HEK293 (cell line): ENCODE measurements around the gene C3.

Experiments
- CTCF ChIA-PET: fragments of 350-600 bp; formaldehyde crosslinking; extraction: SDS; loops from one replicate; lab custom pipeline; 2021; ENCODE audit warnings: antibody characterized with exemption; lab: Yijun Ruan, JAX
- POLR2A ChIA-PET: fragments of 300-600 bp; formaldehyde crosslinking; extraction: SDS; loops from one replicate; lab custom pipeline; 2020; ENCODE audit warnings: antibody characterized with exemption, inconsistent platforms; lab: Yijun Ruan, JAX
- H3K27ac ChIP-seq: fragments of 200-500 bp; sonication (Bioruptor generic); 2 replicates; pipeline ENCODE4 v1.5.1; 2014; ENCODE audit warnings: low read depth, low read length, control low read depth, inconsistent platforms; ENCODE audit errors: extremely low read depth
- H3K36me3 ChIP-seq, 2 experiments: fragments of 200-500 bp in 1 of 2; sonication (Bioruptor generic) in 1 of 2; 1 replicate in 1 of 2; 2 replicates in 1 of 2; pipeline ENCODE4 v1.5.1; 2014 to 2017; ENCODE audit warnings: inconsistent platforms in 2 of 2, low read length in 2 of 2; ENCODE audit not compliant: control insufficient read depth in 2 of 2, insufficient read depth in 1 of 2
- H3K4me1 ChIP-seq: fragments of 200-500 bp; sonication (Bioruptor generic); 2 replicates; pipeline ENCODE4 v1.5.1; 2014; ENCODE audit warnings: mild to moderate bottlenecking, low read length, inconsistent platforms; ENCODE audit not compliant: control insufficient read depth, insufficient read depth
- H3K4me3 ChIP-seq: 2 replicates; pipeline ENCODE4 v1.5.1; 2011; ENCODE audit warnings: low read depth, mild to moderate bottlenecking, control low read depth, low read length, moderate library complexity
- H3K9me3 ChIP-seq: fragments of 200-500 bp; sonication (Bioruptor generic); 2 replicates; pipeline ENCODE4 v1.5.1; 2014; ENCODE audit warnings: low read depth, low read length, inconsistent platforms; ENCODE audit not compliant: control insufficient read depth, insufficient read depth
- GFI1B ChIP-seq: fragments of 450-650 bp; formaldehyde crosslinking; IDR thresholded peaks from 2 replicates; pipeline ENCODE4 v1.5.1; 2016; ENCODE audit warnings: missing biosample characterization, missing genetic modification characterization
- GLI4 ChIP-seq: fragments of 450-650 bp; formaldehyde crosslinking; IDR thresholded peaks from 2 replicates; pipeline ENCODE4 v1.5.1; 2016; ENCODE audit warnings: missing biosample characterization, missing genetic modification characterization
- HOXC10 ChIP-seq: sonication (generic); formaldehyde crosslinking; IDR thresholded peaks from 2 replicates; pipeline ENCODE4 v1.8.1; 2023; ENCODE audit warnings: mild to moderate bottlenecking, missing genetic modification reagents
- IKZF3 ChIP-seq: fragments of 450-650 bp; IDR thresholded peaks from 2 replicates; pipeline ENCODE4 v1.5.0; 2018; ENCODE audit warnings: missing biosample characterization, mild to moderate bottlenecking, missing genetic modification characterization, moderate library complexity
- KLF8 ChIP-seq: fragments of 450-650 bp; formaldehyde crosslinking; IDR thresholded peaks from 2 replicates; pipeline ENCODE4 v1.5.1; 2016; ENCODE audit warnings: missing biosample characterization, missing genetic modification characterization
- KLF9 ChIP-seq: fragments of 450-650 bp; formaldehyde crosslinking; IDR thresholded peaks from 2 replicates; pipeline ENCODE4 v1.5.1; 2016; ENCODE audit warnings: missing biosample characterization, missing genetic modification characterization, low read depth
- OVOL3 ChIP-seq: fragments of 450-650 bp; formaldehyde crosslinking; IDR thresholded peaks from 2 replicates; pipeline ENCODE4 v1.5.1; 2016; ENCODE audit warnings: missing biosample characterization, missing genetic modification characterization
- RBAK ChIP-seq: fragments of 450-650 bp; formaldehyde crosslinking; IDR thresholded peaks from 2 replicates; pipeline ENCODE4 v1.5.1; 2016; ENCODE audit warnings: missing biosample characterization, missing genetic modification characterization
- ZBTB48 ChIP-seq: fragments of 450-650 bp; formaldehyde crosslinking; IDR thresholded peaks from 2 replicates; pipeline ENCODE4 v1.5.1; 2016; ENCODE audit warnings: missing biosample characterization, missing genetic modification characterization
- ZBTB6 ChIP-seq: fragments of 450-650 bp; formaldehyde crosslinking; IDR thresholded peaks from 2 replicates; pipeline ENCODE4 v1.5.1; 2017; ENCODE audit warnings: missing biosample characterization, missing genetic modification characterization
- ZFP69B ChIP-seq: fragments of 450-650 bp; formaldehyde crosslinking; IDR thresholded peaks from 2 replicates; pipeline ENCODE4 v1.5.1; 2016; ENCODE audit warnings: missing biosample characterization, missing genetic modification characterization
- ZNF10 ChIP-seq: fragments of 450-650 bp; formaldehyde crosslinking; IDR thresholded peaks from 2 replicates; pipeline ENCODE4 v1.5.1; 2017; ENCODE audit warnings: missing biosample characterization, missing genetic modification characterization
- ZNF114 ChIP-seq: fragments of 450-650 bp; formaldehyde crosslinking; IDR thresholded peaks from 2 replicates; pipeline ENCODE4 v1.5.0; 2017; ENCODE audit warnings: missing biosample characterization, missing genetic modification characterization
- ZNF121 ChIP-seq: fragments of 450-650 bp; formaldehyde crosslinking; IDR thresholded peaks from 2 replicates; pipeline ENCODE4 v1.5.1; 2016; ENCODE audit warnings: missing biosample characterization, missing genetic modification characterization
- ZNF146 ChIP-seq: fragments of 450-650 bp; formaldehyde crosslinking; IDR thresholded peaks from 2 replicates; pipeline ENCODE4 v1.5.1; 2016; ENCODE audit warnings: missing biosample characterization, missing genetic modification characterization
- ZNF169 ChIP-seq: fragments of 450-650 bp; formaldehyde crosslinking; IDR thresholded peaks from 2 replicates; pipeline ENCODE4 v1.5.1; 2016; ENCODE audit warnings: missing biosample characterization, missing genetic modification characterization
- ZNF184 ChIP-seq: fragments of 450-650 bp; IDR thresholded peaks from 2 replicates; pipeline ENCODE4 v1.5.1; 2018; ENCODE audit warnings: missing biosample characterization, mild to moderate bottlenecking, missing genetic modification characterization
- ZNF19 ChIP-seq: fragments of 450-650 bp; formaldehyde crosslinking; IDR thresholded peaks from 2 replicates; pipeline ENCODE4; 2016; ENCODE audit warnings: missing biosample characterization, missing genetic modification characterization, low read depth
- ZNF239 ChIP-seq: fragments of 450-650 bp; formaldehyde crosslinking; IDR thresholded peaks from 2 replicates; pipeline ENCODE4 v1.5.1; 2016; ENCODE audit warnings: missing biosample characterization, missing genetic modification characterization
- ZNF26 ChIP-seq: fragments of 450-650 bp; formaldehyde crosslinking; IDR thresholded peaks from 2 replicates; pipeline ENCODE4 v1.5.1; 2016; ENCODE audit warnings: missing biosample characterization, missing genetic modification characterization
- ZNF266 ChIP-seq: fragments of 450-650 bp; formaldehyde crosslinking; IDR thresholded peaks from 2 replicates; pipeline ENCODE4 v1.5.1; 2016; ENCODE audit warnings: missing biosample characterization, missing genetic modification characterization, low read depth
- ZNF37A ChIP-seq: fragments of 450-650 bp; IDR thresholded peaks from 2 replicates; pipeline ENCODE4 v1.5.1; 2018; ENCODE audit warnings: missing biosample characterization, missing genetic modification characterization
- ZNF404 ChIP-seq: fragments of 450-650 bp; formaldehyde crosslinking; IDR thresholded peaks from 2 replicates; pipeline ENCODE4 v1.5.1; 2017; ENCODE audit warnings: missing biosample characterization, missing genetic modification characterization
- ZNF433 ChIP-seq: fragments of 450-650 bp; formaldehyde crosslinking; IDR thresholded peaks from 2 replicates; pipeline ENCODE4 v1.5.1; 2016; ENCODE audit warnings: missing biosample characterization, missing genetic modification characterization, low read depth
- ZNF488 ChIP-seq: fragments of 450-650 bp; formaldehyde crosslinking; IDR thresholded peaks from 2 replicates; pipeline ENCODE4 v1.5.1; 2016; ENCODE audit warnings: missing biosample characterization, missing genetic modification characterization
- ZNF549 ChIP-seq: fragments of 450-650 bp; IDR thresholded peaks from 2 replicates; pipeline ENCODE4 v1.5.1; 2018; ENCODE audit warnings: missing biosample characterization, missing genetic modification characterization, mild to moderate bottlenecking, inconsistent platforms, moderate library complexity
- ZNF555 ChIP-seq: fragments of 450-650 bp; formaldehyde crosslinking; conservative IDR thresholded peaks from 2 replicates; pipeline ENCODE4 v1.5.1; 2017; ENCODE audit warnings: missing biosample characterization, mild to moderate bottlenecking, missing genetic modification characterization, inconsistent platforms
- ZNF670 ChIP-seq: fragments of 450-650 bp; formaldehyde crosslinking; IDR thresholded peaks from 2 replicates; pipeline ENCODE4 v1.5.1; 2016; ENCODE audit warnings: missing biosample characterization, missing genetic modification characterization, low read depth
- ZNF677 ChIP-seq: fragments of 450-650 bp; IDR thresholded peaks from 2 replicates; pipeline ENCODE4 v1.5.0; 2018; ENCODE audit warnings: missing biosample characterization, mild to moderate bottlenecking, missing genetic modification characterization, moderate library complexity
- ZNF792 ChIP-seq: fragments of 450-650 bp; formaldehyde crosslinking; IDR thresholded peaks from 2 replicates; pipeline ENCODE4 v1.5.1; 2016; ENCODE audit warnings: missing biosample characterization, missing genetic modification characterization
- ZNF830 ChIP-seq: fragments of 450-650 bp; IDR thresholded peaks from 2 replicates; pipeline ENCODE4 v1.5.0; 2018; ENCODE audit warnings: missing biosample characterization, missing genetic modification characterization, low read depth, mild to moderate bottlenecking, moderate library complexity
- ZSCAN4 ChIP-seq: fragments of 450-650 bp; formaldehyde crosslinking; IDR thresholded peaks from 2 replicates; pipeline ENCODE4 v1.5.1; 2017; ENCODE audit warnings: missing biosample characterization, missing genetic modification characterization

Gene C3

GRCh38 chr19:6672693-6673290, 47.7 kb downstream of the C3 start:
- POLR2A ChIA-PET: no interaction called here
- Histone ChIP-seq H3K27ac (no peak overlapping the region), H3K4me3 (no peak overlapping the region), H3K9me3 (no peaks in the 10 kb centered on the region), H3K36me3 (no peaks in the 10 kb centered on the region), H3K4me1 (no peaks in the 10 kb centered on the region)
- CTCF ChIA-PET: interaction anchor here (0.6 to 1.4 kb wide), 2 partner anchors 39 to 44 kb away, joined by 3 to 4 read pairs; no protein-coding TSS in a partner anchor
- TF ChIP-seq ZNF10 (tag by site-specific recombination) (peak; percentile 97), OVOL3 (tag by site-specific recombination) (no peak)

- TF ChIP-seq ZNF114 (tag by site-specific recombination): no peak
- TF ChIP-seq ZNF37A (tag by site-specific recombination): no peak
- no peak for TF ChIP-seq ZFP69B (tag by site-specific recombination)
- TF ChIP-seq ZNF121: no peak
- TF ChIP-seq ZNF169: no peak
- TF ChIP-seq RBAK (tag by site-specific recombination): no peak
- no peak for TF ChIP-seq ZNF792 (tag by site-specific recombination)
- no peak for TF ChIP-seq GLI4 (tag by site-specific recombination)
- TF ChIP-seq ZBTB6 (tag by site-specific recombination): no peak
- no peak for TF ChIP-seq ZNF26
- TF ChIP-seq ZNF266: no peak
- TF ChIP-seq ZNF549: no peak
- TF ChIP-seq ZNF184: no peak
- TF ChIP-seq ZNF488: no peak
- Histone ChIP-seq H3K4me1 (no peaks in the 10 kb centered on the region), H3K9me3 (no peaks in the 10 kb centered on the region), H3K4me3 (no peak overlapping the region), H3K27ac (no peak overlapping the region), H3K36me3 (no peaks in the 10 kb centered on the region)
- CTCF ChIA-PET: interaction anchor here (1.4 kb wide), 1 partner anchor 39 kb away, joined by 3 read pairs; no protein-coding TSS in a partner anchor
- POLR2A ChIA-PET: no interaction called here
These were observed 48.5 kb downstream of the C3 start for GRCh38 chr19:6671960-6672359.

- Histone ChIP-seq H3K36me3 (no peaks in the 10 kb centered on the region), H3K9me3 (no peaks in the 10 kb centered on the region), H3K4me3 (no peak overlapping the region), H3K27ac (no peak overlapping the region), H3K4me1 (no peaks in the 10 kb centered on the region)
- CTCF ChIA-PET: no interaction called here
- POLR2A ChIA-PET: no interaction called here
- TF ChIP-seq ZNF239 (tag by site-specific recombination): no peak
- no peak for TF ChIP-seq IKZF3 (tag by site-specific recombination)
- TF ChIP-seq GFI1B (tag by site-specific recombination): no peak
- no peak for TF ChIP-seq ZNF146 (tag by site-specific recombination)
- TF ChIP-seq ZNF830 (tag by site-specific recombination): no peak
- no peak for TF ChIP-seq ZNF677 (tag by site-specific recombination)
- no peak for TF ChIP-seq ZBTB48
- TF ChIP-seq ZNF19 (tag by site-specific recombination): no peak
- no peak for TF ChIP-seq HOXC10 (CRISPR knock-in tag)
- TF ChIP-seq ZSCAN4 (tag by site-specific recombination): no peak
- no peak for TF ChIP-seq ZNF184
- no peak for TF ChIP-seq KLF8
- no peak for TF ChIP-seq ZNF404 (tag by site-specific recombination)
- no peak for TF ChIP-seq KLF9 (tag by site-specific recombination)
- no peak for TF ChIP-seq ZNF670 (tag by site-specific recombination)
- TF ChIP-seq ZNF555 (tag by site-specific recombination): no peak
- TF ChIP-seq ZNF433 (tag by site-specific recombination): no peak
These were observed 51.8 kb downstream of the C3 start for GRCh38 chr19:6668691-6669090.
